Non-pigmented ciliary epithelial cell (primary cell): ENCODE measurements around the gene ZXDC.

Experiments
- DNase-seq: peaks from one replicate; pipeline ENCODE4 v3.0.0-alpha.2; 2010; ENCODE audit warnings: low read depth

ZXDC gene

GRCh38 chr3:126512026-126512425 lies 36.3 kb upstream of the ZXDC start:
- no peak for DNase-seq

GRCh38 chr3:126511291-126511690 lies 35.6 kb upstream of the ZXDC start:
- no peak for DNase-seq

GRCh38 chr3:126510308-126510910 lies 34.7 kb upstream of the ZXDC start:
- DNase-seq: no peak

GRCh38 chr3:126509597-126510307 lies 34.1 kb upstream of the ZXDC start:
- no peak for DNase-seq

- DNase-seq: no peak
Observed at GRCh38 chr3:126508564-126508964, 32.9 kb upstream of the ZXDC start.

GRCh38 chr3:126507886-126508285 lies 32.2 kb upstream of the ZXDC start:
- no peak for DNase-seq

GRCh38 chr3:126503701-126504100 lies 28.0 kb upstream of the ZXDC start:
- no peak for DNase-seq

- DNase-seq: no peak
Observed at GRCh38 chr3:126502656-126503055, 27.0 kb upstream of the ZXDC start.

- DNase-seq: no peak
Observed at GRCh38 chr3:126501736-126502135, 26.0 kb upstream of the ZXDC start.

GRCh38 chr3:126501054-126501453 lies 25.4 kb upstream of the ZXDC start:
- no peak for DNase-seq

- no peak for DNase-seq
Observed at GRCh38 chr3:126500016-126500415, 24.3 kb upstream of the ZXDC start.

- no peak for DNase-seq
Observed at GRCh38 chr3:126499401-126499800, 23.7 kb upstream of the ZXDC start.

- DNase-seq: no peak
Observed at GRCh38 chr3:126498929-126499328, 23.2 kb upstream of the ZXDC start.

- DNase-seq: no peak
Observed at GRCh38 chr3:126498461-126498860, 22.8 kb upstream of the ZXDC start.

GRCh38 chr3:126497956-126498355 lies 22.3 kb upstream of the ZXDC start:
- no peak for DNase-seq

- no peak for DNase-seq
Observed at GRCh38 chr3:126496894-126497850, 21.5 kb upstream of the ZXDC start.

- no peak for DNase-seq
Observed at GRCh38 chr3:126495786-126496185, 20.1 kb upstream of the ZXDC start.

- DNase-seq: no peak
Observed at GRCh38 chr3:126494970-126495230, 19.2 kb upstream of the ZXDC start.

GRCh38 chr3:126494204-126494969 lies 18.7 kb upstream of the ZXDC start:
- no peak for DNase-seq

GRCh38 chr3:126493739-126494138 lies 18.0 kb upstream of the ZXDC start:
- DNase-seq: no peak

- DNase-seq: no peak
Observed at GRCh38 chr3:126493051-126493450, 17.4 kb upstream of the ZXDC start.
